Skeletal muscle satellite cell (primary cell): Measurements from ENCODE around the gene DNMT1.

Experiments
- H3K27me3 ChIP-seq: 2 replicates; pipeline ENCODE4 v1.7.0; 2013; ENCODE audit warnings: low read length; ENCODE audit not compliant: control insufficient read depth, insufficient read depth
- H3K36me3 ChIP-seq: 2 replicates; pipeline ENCODE4 v1.7.0; 2013; ENCODE audit warnings: mild to moderate bottlenecking, control low read depth, low read length; ENCODE audit not compliant: insufficient read depth
- H3K4me1 ChIP-seq: 2 replicates; pipeline ENCODE4 v1.7.0; 2013; ENCODE audit warnings: low read length; ENCODE audit not compliant: control insufficient read depth, insufficient read depth
- H3K4me2 ChIP-seq: 2 replicates; pipeline ENCODE4 v1.7.0; 2013; ENCODE audit warnings: mild to moderate bottlenecking, low read length
- H3K4me3 ChIP-seq: 2 replicates; pipeline ENCODE4 v1.7.0; 2013; ENCODE audit warnings: low read length
- H3K9ac ChIP-seq: 2 replicates; pipeline ENCODE4 v1.7.0; 2013; ENCODE audit warnings: mild to moderate bottlenecking, low read depth, low read length, moderate library complexity
- H3K9me3 ChIP-seq: replicated peaks from 2 replicates; pipeline ENCODE4 v1.7.0; 2013; ENCODE audit warnings: mild to moderate bottlenecking, control low read depth, low read length

The DNMT1 gene

GRCh38 chr19:10104130-10104513 lies 90.6 kb downstream of the DNMT1 start:
- Histone ChIP-seq H3K36me3 (peaks cover 17% of the 10 kb centered on the region), H3K27me3 (no peaks in the 10 kb centered on the region), H3K4me2 (no peak overlapping the region), H3K9ac (no peak overlapping the region), H3K9me3 (no peaks in the 10 kb centered on the region), H3K4me1 (peaks cover 13% of the 10 kb centered on the region), H3K4me3 (no peak overlapping the region)

DNA sequence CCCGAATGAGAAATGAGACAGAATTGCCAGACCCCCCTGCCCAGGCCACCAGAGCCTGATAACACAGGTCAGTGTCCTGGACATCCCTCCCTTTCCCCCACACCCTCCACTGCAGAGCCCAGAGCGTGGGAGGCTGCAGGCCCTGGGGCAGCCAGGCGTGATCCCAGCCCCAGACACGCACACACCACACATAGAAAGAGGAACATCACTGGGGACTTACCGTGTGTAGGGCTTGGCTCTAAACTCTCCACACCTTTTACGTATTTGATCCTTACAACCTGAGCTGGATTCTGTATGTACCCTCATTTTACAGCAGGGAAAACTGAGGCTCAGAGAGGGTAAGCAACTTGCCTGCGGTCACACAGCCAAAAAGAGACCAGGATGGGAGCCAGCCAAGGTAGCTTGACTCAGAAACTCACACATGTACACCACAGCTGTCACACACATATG lies 91.9 kb downstream of the DNMT1 start:
- H3K9me3 ChIP-seq = no peaks in the 10 kb centered on the region
- H3K4me1 ChIP-seq = peaks cover 11% of the 10 kb centered on the region
- H3K4me2 ChIP-seq = no peak overlapping the region
- no peak overlapping the region for H3K9ac ChIP-seq
- H3K4me3 ChIP-seq = no peak overlapping the region
- H3K36me3 ChIP-seq = peaks cover 7% of the 10 kb centered on the region
- no peaks in the 10 kb centered on the region for H3K27me3 ChIP-seq

GRCh38 chr19:10100163-10100785 lies 94.5 kb downstream of the DNMT1 start:
- Histone ChIP-seq H3K4me1 (peaks cover 11% of the 10 kb centered on the region), H3K4me3 (no peak overlapping the region), H3K9me3 (no peaks in the 10 kb centered on the region), H3K27me3 (no peaks in the 10 kb centered on the region), H3K9ac (no peak overlapping the region), H3K4me2 (no peak overlapping the region), H3K36me3 (no peaks in the 10 kb centered on the region)

- Histone ChIP-seq H3K4me2 (peak overlapping the region; percentile 85), H3K27me3 (no peaks in the 10 kb centered on the region), H3K9ac (peak overlapping the region; percentile 60), H3K4me3 (peak overlapping the region; percentile 71), H3K4me1 (peaks cover 11% of the 10 kb centered on the region), H3K9me3 (no peaks in the 10 kb centered on the region), H3K36me3 (peaks cover 6% of the 10 kb centered on the region)
Measured at GRCh38 chr19:10096615-10096963, 98.2 kb downstream of the DNMT1 start.

DNA sequence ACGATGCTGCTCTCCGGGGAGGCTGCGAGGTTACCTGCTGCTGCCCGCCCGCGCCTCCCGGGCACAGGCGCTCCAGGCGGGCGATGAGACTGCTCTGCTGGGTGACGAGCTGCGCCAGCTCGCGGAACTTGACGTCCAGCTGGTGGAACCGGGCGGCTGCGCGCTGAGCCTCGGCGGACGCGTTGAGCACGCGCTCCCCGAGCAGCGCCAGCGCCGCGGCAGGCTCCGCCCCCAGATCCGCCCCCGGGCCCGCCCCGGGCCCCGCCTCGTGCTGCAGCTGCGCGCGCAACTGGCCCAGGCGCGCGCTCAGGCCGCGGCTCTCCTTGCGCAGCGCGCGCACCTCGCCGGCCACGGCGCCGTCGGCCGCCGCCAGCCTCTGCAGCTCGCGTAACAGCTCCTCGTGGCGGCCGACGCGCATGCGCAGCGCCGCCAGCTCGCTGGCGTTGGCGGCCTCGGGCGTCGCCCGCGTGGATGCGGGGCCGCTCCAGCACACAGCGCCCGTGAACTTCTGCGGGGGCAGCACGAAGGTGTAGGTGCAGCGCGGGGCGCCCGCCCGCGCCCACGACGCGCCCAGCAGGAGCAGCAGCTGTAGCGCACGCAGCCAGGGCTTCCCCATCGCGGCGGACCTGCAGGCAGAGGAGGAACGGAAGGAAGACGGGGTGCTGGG lies 98.7 kb downstream of the DNMT1 start:
- Histone ChIP-seq H3K4me2 (peak overlapping the region; percentile 85), H3K4me3 (peak overlapping the region; percentile 71), H3K4me1 (peaks cover 11% of the 10 kb centered on the region), H3K27me3 (no peaks in the 10 kb centered on the region), H3K9ac (peak overlapping the region; percentile 60), H3K36me3 (peaks cover 6% of the 10 kb centered on the region), H3K9me3 (no peaks in the 10 kb centered on the region)

GRCh38 chr19:10095622-10095947 lies 99.2 kb downstream of the DNMT1 start:
- no peaks in the 10 kb centered on the region for H3K9me3 ChIP-seq
- H3K4me3 ChIP-seq = peak overlapping the region; percentile 40
- peaks cover 6% of the 10 kb centered on the region for H3K36me3 ChIP-seq
- H3K4me2 ChIP-seq = peak overlapping the region; percentile 85
- H3K27me3 ChIP-seq = no peaks in the 10 kb centered on the region
- H3K9ac ChIP-seq = no peak overlapping the region
- H3K4me1 ChIP-seq = peaks cover 11% of the 10 kb centered on the region

- Histone ChIP-seq H3K9me3 (no peaks in the 10 kb centered on the region), H3K4me2 (no peak overlapping the region), H3K36me3 (peaks cover 18% of the 10 kb centered on the region), H3K9ac (no peak overlapping the region), H3K27me3 (no peaks in the 10 kb centered on the region), H3K4me1 (peaks cover 11% of the 10 kb centered on the region), H3K4me3 (no peak overlapping the region)
Measured at GRCh38 chr19:10093295-10094186, 101.2 kb downstream of the DNMT1 start.

- no peak overlapping the region for H3K4me2 ChIP-seq
- peaks cover 11% of the 10 kb centered on the region for H3K4me1 ChIP-seq
- H3K27me3 ChIP-seq = no peaks in the 10 kb centered on the region
- H3K36me3 ChIP-seq = peaks cover 18% of the 10 kb centered on the region
- H3K9me3 ChIP-seq = no peaks in the 10 kb centered on the region
- H3K9ac ChIP-seq = no peak overlapping the region
- no peak overlapping the region for H3K4me3 ChIP-seq
Measured at GRCh38 chr19:10092648-10093294, 102.0 kb downstream of the DNMT1 start.

DNA sequence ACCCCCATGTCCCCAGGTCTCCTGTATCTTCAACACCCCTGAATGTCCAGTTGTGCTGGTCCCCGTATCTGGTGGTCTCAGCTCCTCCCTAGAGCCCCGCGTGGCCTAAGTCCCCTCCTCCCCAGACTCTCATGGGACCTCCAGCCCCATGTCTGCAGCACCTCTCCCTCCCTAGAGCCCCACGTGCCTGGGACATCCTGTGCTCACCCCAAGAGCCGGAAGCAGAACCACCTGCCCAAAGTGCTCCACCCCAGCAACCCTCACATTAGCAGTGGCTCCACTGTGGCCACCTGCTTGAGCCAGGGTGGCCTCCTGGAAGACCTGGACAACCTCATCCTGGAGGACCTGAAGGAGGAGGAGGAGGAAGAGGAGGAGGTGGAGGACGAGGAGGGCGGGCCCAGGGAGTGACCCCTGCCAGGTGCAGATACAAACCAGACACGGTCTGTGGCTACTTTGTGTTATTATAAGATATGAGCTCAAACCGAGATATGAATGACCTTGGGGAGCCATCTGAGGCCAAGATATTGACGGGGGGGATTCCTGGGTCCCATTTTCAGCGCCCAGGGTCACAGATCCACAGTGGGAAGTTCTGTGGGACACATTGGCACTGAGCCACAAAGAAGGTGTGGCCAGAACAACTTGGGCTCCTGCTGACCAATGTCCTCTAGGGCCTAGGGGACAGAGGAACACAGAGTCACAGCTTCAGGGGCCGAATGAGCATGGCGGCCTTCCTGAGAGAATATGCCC lies 102.7 kb downstream of the DNMT1 start:
- Histone ChIP-seq H3K4me1 (peaks cover 11% of the 10 kb centered on the region), H3K36me3 (peaks cover 18% of the 10 kb centered on the region), H3K27me3 (no peaks in the 10 kb centered on the region), H3K4me3 (no peak overlapping the region), H3K9ac (no peak overlapping the region), H3K4me2 (no peak overlapping the region), H3K9me3 (no peaks in the 10 kb centered on the region)

DNA sequence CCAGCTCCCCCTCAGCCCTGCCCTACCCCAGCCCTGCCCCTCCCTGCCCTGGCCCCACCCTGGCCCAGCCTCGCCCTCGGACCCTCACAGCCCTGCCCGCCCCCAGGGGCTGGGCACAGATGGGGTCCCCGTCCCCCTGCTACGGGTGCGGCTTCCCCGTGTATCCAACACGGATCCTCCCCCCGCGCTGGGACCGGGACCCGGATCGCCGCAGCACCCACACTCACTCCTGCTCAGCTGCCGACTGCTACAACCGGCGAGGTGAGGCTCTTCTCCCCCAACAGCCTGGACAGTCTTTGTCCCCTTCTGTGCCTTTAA lies 103.4 kb downstream of the DNMT1 start:
- Histone ChIP-seq H3K36me3 (peaks cover 20% of the 10 kb centered on the region), H3K4me3 (no peak overlapping the region), H3K4me1 (peaks cover 6% of the 10 kb centered on the region), H3K27me3 (no peaks in the 10 kb centered on the region), H3K4me2 (no peak overlapping the region), H3K9ac (no peak overlapping the region), H3K9me3 (no peaks in the 10 kb centered on the region)
